ENCODE results near the gene CD99.
"Not testable (repeated sequence)": the region's sequence is repeated elsewhere in the genome, so short reads cannot be mapped to it uniquely, and the experiment has no call there.

Gene CD99

GRCh38 chrX:2700405-2701320, 9.6 kb downstream of the CD99 start:
- no peak for DNase-seq

GRCh38 chrX:2701600-2701999, 10.5 kb downstream of the CD99 start:
- no peak for DNase-seq

- no peak for DNase-seq
These were observed 12.9 kb downstream of the CD99 start for GRCh38 chrX:2703991-2704369.

- no peak for DNase-seq
These were observed 14.1 kb downstream of the CD99 start for GRCh38 chrX:2705046-2705832.

GRCh38 chrX:2707334-2707760, 16.3 kb downstream of the CD99 start:
- DNase-seq, result no peak

GRCh38 chrX:2708021-2708420, 16.9 kb downstream of the CD99 start:
- no peak for DNase-seq

GRCh38 chrX:2708592-2709188, 17.6 kb downstream of the CD99 start:
- no peak for DNase-seq

GRCh38 chrX:2709556-2709955, 18.5 kb downstream of the CD99 start:
- DNase-seq, result no peak

- no peak for DNase-seq
These were observed 19.1 kb downstream of the CD99 start for GRCh38 chrX:2710041-2710840.

GRCh38 chrX:2711441-2711840, 20.3 kb downstream of the CD99 start:
- no peak for DNase-seq

- no peak for DNase-seq
These were observed 21.3 kb downstream of the CD99 start for GRCh38 chrX:2712428-2712827.

GRCh38 chrX:2712890-2713840, 22.1 kb downstream of the CD99 start:
- no peak for DNase-seq

- no peak for DNase-seq
These were observed 23.5 kb downstream of the CD99 start for GRCh38 chrX:2714551-2714950.

GRCh38 chrX:2715066-2715600, 24.0 kb downstream of the CD99 start:
- no peak for DNase-seq

- DNase-seq, result no peak
These were observed 26.2 kb downstream of the CD99 start for GRCh38 chrX:2717312-2717711.

- no peak for DNase-seq
These were observed 27.7 kb downstream of the CD99 start for GRCh38 chrX:2718821-2719220.

GRCh38 chrX:2719774-2720447, 28.8 kb downstream of the CD99 start:
- no peak for DNase-seq

- DNase-seq, result no peak
These were observed 32.3 kb downstream of the CD99 start for GRCh38 chrX:2723286-2723879.

GRCh38 chrX:2727264-2727663, 36.2 kb downstream of the CD99 start:
- DNase-seq, result not testable (repeated sequence)

GRCh38 chrX:2732076-2732475, 41.0 kb downstream of the CD99 start:
- no peak for DNase-seq
